Measurements from ENCODE around the gene PPM1L. TPM values are rescaled to one million over a fixed set of nuclear protein-coding genes. Genes with fewer than 3 reads are reported as not detected.
A peak's percentile ranks its signal among the peaks of the same experiment; 100 is the strongest.

The PPM1L gene
- total and polyA plus RNA-seq, 2 donors (not counting 1 experiment from before 2014, with no cell fraction given), result 1.1 to 12.0 TPM

DNA sequence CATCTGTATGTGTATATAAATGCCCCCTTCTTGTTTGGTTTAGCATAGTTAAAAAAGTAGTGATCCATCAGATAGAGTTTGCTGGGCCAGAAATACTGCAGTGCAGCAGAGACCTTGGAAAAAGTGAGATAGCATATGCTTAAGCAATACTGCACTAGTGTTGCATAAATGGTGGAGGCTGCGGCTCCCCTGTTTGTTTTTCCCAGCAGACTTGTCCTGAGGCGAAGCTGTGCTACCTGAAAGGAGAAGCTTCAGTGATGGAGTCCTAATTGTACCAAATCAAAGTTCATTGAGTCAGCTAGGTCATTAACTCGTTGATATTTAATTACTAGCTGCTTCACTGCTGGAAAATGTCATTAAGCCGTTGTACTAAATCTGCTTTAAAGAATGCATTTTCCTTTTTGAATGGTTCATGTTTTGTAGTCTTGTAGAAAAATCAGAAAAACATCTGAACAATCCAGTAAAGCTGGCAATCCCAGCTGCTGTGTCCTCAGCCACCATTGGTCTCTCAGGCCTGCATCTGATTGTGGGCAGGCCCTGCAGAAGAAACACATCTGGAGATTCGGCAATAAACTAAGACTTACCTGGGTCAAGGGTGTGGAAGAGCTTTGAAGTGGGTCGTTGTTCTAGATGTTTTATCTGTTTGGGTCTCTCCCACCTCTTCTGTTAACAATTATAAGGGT lies 179.5 kb downstream of the PPM1L start:
- no peak overlapping the region for H3K4me3 ChIP-seq (ENCODE audit: control extremely low read depth in 1 of 5, extremely low read depth in 1 of 5, insufficient read depth in 1 of 5, low read depth in 2 of 5, low read length in 4 of 5)
- Mint-ChIP-seq H3K4me3 (no peak overlapping the region), H3K4me1 (no peaks in the 10 kb centered on the region), H3K27me3 (no peaks in the 10 kb centered on the region), H3K27ac (no peak overlapping the region), H3K9me3 (ENCODE audit: insufficient read depth) (no peaks in the 10 kb centered on the region)
- intact Hi-C loops (cut with micrococcal nuclease), result no loop called here
- H3K9ac ChIP-seq (ENCODE audit: low read length), result no peak overlapping the region
- no peak for DNase-seq
- TF ChIP-seq, protein P1, sequence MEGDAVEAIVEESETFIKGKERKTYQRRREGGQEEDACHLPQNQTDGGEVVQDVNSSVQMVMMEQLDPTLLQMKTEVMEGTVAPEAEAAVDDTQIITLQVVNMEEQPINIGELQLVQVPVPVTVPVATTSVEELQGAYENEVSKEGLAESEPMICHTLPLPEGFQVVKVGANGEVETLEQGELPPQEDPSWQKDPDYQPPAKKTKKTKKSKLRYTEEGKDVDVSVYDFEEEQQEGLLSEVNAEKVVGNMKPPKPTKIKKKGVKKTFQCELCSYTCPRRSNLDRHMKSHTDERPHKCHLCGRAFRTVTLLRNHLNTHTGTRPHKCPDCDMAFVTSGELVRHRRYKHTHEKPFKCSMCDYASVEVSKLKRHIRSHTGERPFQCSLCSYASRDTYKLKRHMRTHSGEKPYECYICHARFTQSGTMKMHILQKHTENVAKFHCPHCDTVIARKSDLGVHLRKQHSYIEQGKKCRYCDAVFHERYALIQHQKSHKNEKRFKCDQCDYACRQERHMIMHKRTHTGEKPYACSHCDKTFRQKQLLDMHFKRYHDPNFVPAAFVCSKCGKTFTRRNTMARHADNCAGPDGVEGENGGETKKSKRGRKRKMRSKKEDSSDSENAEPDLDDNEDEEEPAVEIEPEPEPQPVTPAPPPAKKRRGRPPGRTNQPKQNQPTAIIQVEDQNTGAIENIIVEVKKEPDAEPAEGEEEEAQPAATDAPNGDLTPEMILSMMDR (IDR thresholded peaks at IDR 0.05), result no peak
- no peak for TF ChIP-seq EZH2 (IDR thresholded peaks at IDR 0.05; ENCODE audit: borderline replicate concordance, insufficient read depth, low read depth, low read length, poor library complexity, severe bottlenecking)
- ChIA-PET CTCF (interaction anchor here (1.1 kb wide), 1 partner anchor 227 kb away, joined by 3 read pairs; no protein-coding TSS in a partner anchor), POLR2A (no interaction called here)
- no peaks in the 10 kb centered on the region for H3K27me3 ChIP-seq (replicated peaks in 1 of 4; ENCODE audit: control extremely low read depth in 1 of 4, control insufficient read depth in 3 of 4, insufficient read depth in 4 of 4, low read length in 3 of 4)
- 89% methylated on average over 3 of the region's 6 CpGs for WGBS (ENCODE audit: insufficient coverage)
- no peaks in the 10 kb centered on the region for H4K20me1 ChIP-seq (ENCODE audit: control insufficient read depth, insufficient read depth, low read length, poor library complexity, severe bottlenecking)
- H2AFZ ChIP-seq (ENCODE audit: insufficient read depth, low read depth, low read length, poor library complexity, severe bottlenecking), result no peak overlapping the region
- no peak overlapping the region for H3K4me2 ChIP-seq (replicated peaks; ENCODE audit: low read depth, low read length, poor library complexity, severe bottlenecking)
- H3K9me3 ChIP-seq (ENCODE audit: control extremely low read depth in 1 of 3, control insufficient read depth in 2 of 3, insufficient read depth in 1 of 3, low read length in 2 of 3), result peaks cover 0 to 4% (median 0%) of the 10 kb centered on the region in 3 donors
- no peak overlapping the region for H3K27ac ChIP-seq (ENCODE audit: low read length in 2 of 2)
- no peaks in the 10 kb centered on the region for H3K36me3 ChIP-seq (replicated peaks in 1 of 2; ENCODE audit: control extremely low read depth in 1 of 2, control insufficient read depth in 1 of 2, extremely low read depth in 1 of 2, insufficient read depth in 2 of 2, low read length in 1 of 2)
- H3K4me1 ChIP-seq (ENCODE audit: control insufficient read depth in 2 of 2, insufficient read depth in 2 of 2, low read length in 2 of 2), result no peaks in the 10 kb centered on the region
- no peaks in the 10 kb centered on the region for H3K79me2 ChIP-seq (ENCODE audit: control insufficient read depth, insufficient read depth, low read length)
- ATAC-seq (ENCODE audit: low read depth), result no peak

DNA sequence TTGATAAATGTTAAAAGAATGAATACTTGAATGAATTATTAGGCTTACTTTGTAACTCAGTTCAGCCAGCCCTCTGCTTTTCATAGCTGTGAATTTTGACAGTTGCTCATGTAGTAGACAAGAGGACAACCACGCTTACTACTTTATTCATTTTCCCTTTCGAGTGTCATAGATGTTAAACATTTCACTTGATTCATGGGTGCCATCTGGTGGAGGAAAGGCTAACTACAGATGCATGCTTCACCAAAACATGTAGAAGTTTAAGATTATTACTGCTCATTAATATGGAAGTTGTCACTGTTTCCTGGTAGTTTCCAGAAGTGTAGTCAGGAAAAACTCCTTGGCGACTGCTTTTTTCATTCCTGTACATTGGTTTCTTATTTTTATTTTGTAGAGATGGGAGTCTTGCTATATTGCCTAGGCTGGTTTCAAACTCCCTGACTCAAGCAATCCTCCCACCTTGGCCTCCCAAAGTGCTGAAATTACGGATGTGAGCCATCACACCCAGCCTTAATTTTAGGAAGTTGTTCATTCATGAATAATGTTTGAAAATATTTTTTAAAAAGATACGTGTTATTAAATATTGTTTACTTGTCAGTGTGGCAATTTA lies 186.0 kb downstream of the PPM1L start:
- Histone ChIP-seq H3K79me2 (ENCODE audit: control insufficient read depth, insufficient read depth, low read length) (no peaks in the 10 kb centered on the region), H3K4me1 (ENCODE audit: control insufficient read depth in 2 of 2, insufficient read depth in 2 of 2, low read length in 2 of 2) (no peaks in the 10 kb centered on the region), H3K9ac (ENCODE audit: low read length) (no peak overlapping the region), H3K27me3 (replicated peaks in 1 of 4; ENCODE audit: control extremely low read depth in 1 of 4, control insufficient read depth in 3 of 4, insufficient read depth in 4 of 4, low read length in 3 of 4) (no peaks in the 10 kb centered on the region), H3K27ac (ENCODE audit: low read length in 2 of 2) (no peak overlapping the region), H2AFZ (ENCODE audit: insufficient read depth, low read depth, low read length, poor library complexity, severe bottlenecking) (no peak overlapping the region), H3K9me3 (ENCODE audit: control extremely low read depth in 1 of 3, control insufficient read depth in 2 of 3, insufficient read depth in 1 of 3, low read length in 2 of 3) (peaks cover 0 to 5% (median 0%) of the 10 kb centered on the region in 3 donors), H4K20me1 (ENCODE audit: control insufficient read depth, insufficient read depth, low read length, poor library complexity, severe bottlenecking) (no peaks in the 10 kb centered on the region), H3K4me2 (replicated peaks; ENCODE audit: low read depth, low read length, poor library complexity, severe bottlenecking) (no peak overlapping the region), H3K36me3 (replicated peaks in 1 of 2; ENCODE audit: control extremely low read depth in 1 of 2, control insufficient read depth in 1 of 2, extremely low read depth in 1 of 2, insufficient read depth in 2 of 2, low read length in 1 of 2) (no peaks in the 10 kb centered on the region), H3K4me3 (ENCODE audit: control extremely low read depth in 1 of 5, extremely low read depth in 1 of 5, insufficient read depth in 1 of 5, low read depth in 2 of 5, low read length in 4 of 5) (no peak overlapping the region)
- WGBS (ENCODE audit: insufficient coverage), result no CpG with 5 or more reads among the region's 5 CpGs
- peak; percentile 72 for DNase-seq
- H3K27ac Mint-ChIP-seq, result no peak overlapping the region
- TF ChIP-seq EZH2 (IDR thresholded peaks at IDR 0.05; ENCODE audit: borderline replicate concordance, insufficient read depth, low read depth, low read length, poor library complexity, severe bottlenecking), result no peak
- TF ChIP-seq, protein P1 (IDR thresholded peaks at IDR 0.05), result peak; percentile 94
- ChIA-PET CTCF (interaction anchor here (0.5 to 4.0 kb wide), 22 partner anchors 9 to 326 kb away, joined by 3 to 28 read pairs (median 4); no protein-coding TSS in a partner anchor), POLR2A (no interaction called here)
- H3K9me3 Mint-ChIP-seq (ENCODE audit: insufficient read depth), result no peaks in the 10 kb centered on the region
- no peaks in the 10 kb centered on the region for H3K27me3 Mint-ChIP-seq
- peak; percentile 81 for ATAC-seq (ENCODE audit: low read depth)
- peaks cover 5% of the 10 kb centered on the region for H3K4me1 Mint-ChIP-seq
- no peak overlapping the region for H3K4me3 Mint-ChIP-seq
- intact Hi-C loops (cut with micrococcal nuclease), result loop anchor here (1.0 kb wide), 2 partner anchors 255 to 289 kb away; no protein-coding TSS in a partner anchor

Data from B cell (primary cell).